IMR-90 (cell line): Measurements from ENCODE around the gene C3. TPM values are rescaled to one million over a fixed set of nuclear protein-coding genes. Genes with fewer than 3 reads are reported as not detected.

Experiments used
- ATAC-seq: fragments of 200-7000 bp; cut with Tn5 transposase; 2 replicates; pipeline ENCODE4 v1.9.1; 2020; ENCODE audit warnings: low read depth, mild to moderate bottlenecking, moderate library complexity
- BruUV-seq: library from RNA; stranded (reverse); fragments of 400-500 nt; replicated peaks from 2 replicates; lab custom pipeline; 2021; lab: Mats Ljungman, UMichigan
- CTCF ChIA-PET: fragments of 300-600 bp; formaldehyde crosslinking; extraction: SDS; loops from one replicate; lab custom pipeline; 2021; ENCODE audit warnings: antibody characterized with exemption; lab: Yijun Ruan, JAX
- POLR2A ChIA-PET: fragments of 300-600 bp; sonication (Branson Sonifier 250); formaldehyde crosslinking; loops from one replicate; lab custom pipeline; 2022; ENCODE audit warnings: antibody characterized with exemption; ENCODE audit not compliant: unreplicated experiment; lab: Charles Lee
- DNase-seq: peaks from one replicate; pipeline ENCODE4 v3.0.0; 2013
- H2AFZ ChIP-seq: replicated peaks from 2 replicates; pipeline ENCODE3; 2013; ENCODE audit warnings: low read length, mild to moderate bottlenecking; ENCODE audit not compliant: poor library complexity
- H2AK5ac ChIP-seq: 2 replicates; pipeline ENCODE4 v1.6.1; 2013; ENCODE audit warnings: low read depth, low read length, inconsistent platforms
- H2AK9ac ChIP-seq: replicated peaks from 2 replicates; pipeline ENCODE3; 2013; ENCODE audit warnings: mild to moderate bottlenecking, low read depth, low read length, moderate library complexity; ENCODE audit not compliant: poor library complexity
- H2BK120ac ChIP-seq: 2 replicates; pipeline ENCODE4 v1.6.1; 2013; ENCODE audit warnings: low read depth, low read length, inconsistent platforms
- H2BK15ac ChIP-seq: 3 replicates; pipeline ENCODE4 v1.6.1; 2013; ENCODE audit warnings: low read depth, low read length, inconsistent platforms
- H2BK20ac ChIP-seq: 2 replicates; pipeline ENCODE4 v1.6.1; 2013; ENCODE audit warnings: low read depth, mild to moderate bottlenecking, inconsistent platforms, low read length, moderate library complexity
- H2BK5ac ChIP-seq: 2 replicates; pipeline ENCODE4 v1.6.1; 2013; ENCODE audit warnings: mild to moderate bottlenecking, low read depth, low read length, inconsistent platforms; ENCODE audit not compliant: poor library complexity, severe bottlenecking
- H3K14ac ChIP-seq: replicated peaks from 2 replicates; pipeline ENCODE4 v1.6.1; 2013; ENCODE audit warnings: low read depth, low read length, inconsistent platforms
- H3K18ac ChIP-seq: 2 replicates; pipeline ENCODE4 v1.6.1; 2013; ENCODE audit warnings: low read depth, low read length, control low read depth
- H3K23ac ChIP-seq: 2 replicates; pipeline ENCODE4 v1.6.1; 2013; ENCODE audit warnings: low read depth, low read length, inconsistent platforms
- H3K27ac ChIP-seq: 2 replicates; pipeline ENCODE4 v1.5.1; 2013; ENCODE audit warnings: mild to moderate bottlenecking, control low read depth, low read length; ENCODE audit not compliant: insufficient read depth
- H3K27me3 ChIP-seq: 2 replicates; pipeline ENCODE4 v1.6.1; 2013; ENCODE audit warnings: low read length; ENCODE audit not compliant: control insufficient read depth, insufficient read depth
- H3K36me3 ChIP-seq: 2 replicates; pipeline ENCODE4 v1.6.1; 2013; ENCODE audit warnings: low read length, mixed read lengths; ENCODE audit not compliant: control insufficient read depth, insufficient read depth
- H3K4ac ChIP-seq: 2 replicates; pipeline ENCODE4 v1.6.1; 2013; ENCODE audit warnings: low read depth, low read length, inconsistent platforms
- H3K4me1 ChIP-seq: 2 replicates; pipeline ENCODE4 v1.6.1; 2013; ENCODE audit warnings: low read length, mixed read lengths; ENCODE audit not compliant: control insufficient read depth, insufficient read depth
- H3K4me2 ChIP-seq: 2 replicates; pipeline ENCODE4 v1.6.1; 2013; ENCODE audit warnings: low read depth, mild to moderate bottlenecking, control low read depth, low read length, moderate library complexity
- H3K4me3 ChIP-seq: 2 replicates; pipeline ENCODE4 v1.5.1; 2013; ENCODE audit warnings: low read depth, mild to moderate bottlenecking, control low read depth, low read length, moderate library complexity; ENCODE audit not compliant: insufficient read depth
- H3K56ac ChIP-seq: 2 replicates; pipeline ENCODE4 v1.6.1; 2013; ENCODE audit warnings: low read length, inconsistent platforms; ENCODE audit not compliant: insufficient read depth; ENCODE audit errors: extremely low read depth
- H3K79me1 ChIP-seq, 2 experiments: 2 replicates each; pipeline ENCODE4 v1.6.1; 2013; ENCODE audit warnings: low read length in 2 of 2, inconsistent platforms in 1 of 2, low read depth in 1 of 2
- H3K9ac ChIP-seq: 2 replicates; pipeline ENCODE4 v1.6.1; 2013; ENCODE audit warnings: low read depth, low read length, control low read depth
- H3K9me1 ChIP-seq: 2 replicates; pipeline ENCODE4 v1.6.1; 2013; ENCODE audit warnings: low read length, inconsistent platforms; ENCODE audit not compliant: insufficient read depth
- H3K9me3 ChIP-seq: 2 replicates; pipeline ENCODE4 v1.6.1; 2013; ENCODE audit warnings: low read length; ENCODE audit not compliant: control insufficient read depth, insufficient read depth
- H4K20me1 ChIP-seq: 2 replicates; pipeline ENCODE4 v1.6.1; 2013; ENCODE audit warnings: low read length, inconsistent platforms; ENCODE audit not compliant: insufficient read depth
- H4K5ac ChIP-seq: 2 replicates; pipeline ENCODE4 v1.6.1; 2013; ENCODE audit warnings: mild to moderate bottlenecking, low read depth, low read length, control low read depth
- H4K8ac ChIP-seq, 2 experiments: 2 replicates each; pipeline ENCODE4 v1.6.1; 2013; ENCODE audit warnings: low read depth in 2 of 2, low read length in 2 of 2, control low read depth in 1 of 2, inconsistent platforms in 1 of 2
- H4K91ac ChIP-seq: 2 replicates; pipeline ENCODE4 v1.6.1; 2013; ENCODE audit warnings: low read depth, low read length, inconsistent platforms; ENCODE audit not compliant: insufficient read depth
- BHLHE40 ChIP-seq: fragments of 150-350 bp; IDR thresholded peaks from 2 replicates; pipeline ENCODE4 v1.6.1; 2016; ENCODE audit warnings: mild to moderate bottlenecking, low read depth, low read length
- CEBPB ChIP-seq: IDR thresholded peaks from 2 replicates; pipeline ENCODE4 v1.6.1; 2012; ENCODE audit warnings: low read depth, low read length, improper control_type of control experiment
- CHD1 ChIP-seq: IDR thresholded peaks from 2 replicates; pipeline ENCODE4 v1.6.1; 2012; ENCODE audit warnings: low read depth, low read length, improper control_type of control experiment
- FOS ChIP-seq: fragments of 150-350 bp; IDR thresholded peaks from 2 replicates; pipeline ENCODE4 v1.6.1; 2016; ENCODE audit warnings: low read depth, low read length
- MAFK ChIP-seq: IDR thresholded peaks from 2 replicates; pipeline ENCODE4 v1.6.1; 2012; ENCODE audit warnings: low read depth, low read length, improper control_type of control experiment
- MAZ ChIP-seq: IDR thresholded peaks from 2 replicates; pipeline ENCODE4 v1.6.1; 2012; ENCODE audit warnings: low read depth, mild to moderate bottlenecking, low read length, improper control_type of control experiment, moderate library complexity, borderline replicate concordance
- MXI1 ChIP-seq: IDR thresholded peaks from 2 replicates; pipeline ENCODE4 v1.6.1; 2012; ENCODE audit warnings: low read depth, mild to moderate bottlenecking, low read length, moderate library complexity, borderline replicate concordance
- NFE2L2 ChIP-seq: fragments of 150-350 bp; IDR thresholded peaks from 2 replicates; pipeline ENCODE4 v1.6.1; 2016; ENCODE audit warnings: low read depth, mild to moderate bottlenecking, low read length
- POLR2A ChIP-seq: IDR thresholded peaks from 2 replicates; pipeline ENCODE4 v1.6.1; 2012; ENCODE audit warnings: mild to moderate bottlenecking, low read depth, low read length
- RAD21 ChIP-seq: IDR thresholded peaks from 2 replicates; pipeline ENCODE4 v1.6.1; 2012; ENCODE audit warnings: low read length, improper control_type of control experiment
- RCOR1 ChIP-seq: IDR thresholded peaks from 2 replicates; pipeline ENCODE4 v1.6.1; 2012; ENCODE audit warnings: mild to moderate bottlenecking, low read length, improper control_type of control experiment; ENCODE audit not compliant: insufficient replicate concordance
- RFX5 ChIP-seq: IDR thresholded peaks from 2 replicates; pipeline ENCODE4 v1.8.0; 2012; ENCODE audit warnings: low read depth, mild to moderate bottlenecking, low read length, moderate library complexity
- SMC3 ChIP-seq: fragments of 150-350 bp; IDR thresholded peaks from 2 replicates; pipeline ENCODE4 v1.6.1; 2016; ENCODE audit warnings: low read depth, mild to moderate bottlenecking, antibody characterized with exemption, low read length, moderate library complexity
- USF2 ChIP-seq: fragments of 150-350 bp; IDR thresholded peaks from 2 replicates; pipeline ENCODE4 v1.6.1; 2017; ENCODE audit warnings: mild to moderate bottlenecking, antibody characterized with exemption, low read length, low read depth
- WGBS, 2 experiments: methylation state at CpG; one replicate each; pipeline versions ENCODE4 v1.1.5 to v1.1.7; 2013; ENCODE audit warnings: missing lambda C conversion rate in 2 of 2; ENCODE audit not compliant: insufficient read length in 1 of 2; ENCODE audit errors: extremely low coverage in 2 of 2; 5-methylcytosine and 5-hydroxymethylcytosine counted together
- dilution Hi-C: fragments of 300-500 bp; cut with HindIII; formaldehyde crosslinking; loops from one replicate; pipeline ENCODE4 v1.14.3; 2018; ENCODE audit warnings: low sequenced_read_pairs; ENCODE audit not compliant: unreplicated experiment
- in situ Hi-C: fragments of 300-500 bp; cut with MboI; formaldehyde crosslinking; loops from 3 replicates; pipeline ENCODE4 v1.14.3; 2019; ENCODE audit warnings: low sequenced_read_pairs, inconsistent platforms, mixed read lengths
- intact Hi-C: fragments of 100-400 bp; cut with micrococcal nuclease; formaldehyde crosslinking; loops from 2 replicates; pipeline ENCODE4 v1.10.0; 2022
- polyA plus RNA-seq, 3 experiments: library from polyadenylated mRNA; depleted of rRNA; stranded (reverse); fragments of >200 nt; gene quantifications; 2 replicates each; pipeline ENCODE4 v1.2.3, GENCODE V29; 2012; ENCODE audit warnings: low replicate concordance in 1 of 3
- total RNA-seq: library from RNA; depleted of rRNA; stranded (reverse); fragments of >200 nt; gene quantifications from 2 replicates; pipeline ENCODE4 v1.2.3, GENCODE V29; 2012
- TF ChIP-seq, protein P1 (sequence below): conservative IDR thresholded peaks from 2 replicates; pipeline ENCODE4 v1.5.1; 2012; ENCODE audit warnings: mild to moderate bottlenecking, low read depth, low read length, improper control_type of control experiment

Gene C3
- total and polyA plus RNA-seq, 2 of the 4 experiments (the other 2 are of a cell fraction): 0.36 TPM; not detected in 1

- no peak overlapping the region for H3K4me3 ChIP-seq
- H3K23ac ChIP-seq: no peak overlapping the region
- no peaks in the 10 kb centered on the region for H3K9me3 ChIP-seq
- peaks cover 18% of the 10 kb centered on the region for H3K4me1 ChIP-seq
- no TSS peak for BruUV-seq
- no peak overlapping the region for H3K18ac ChIP-seq
- H2BK20ac ChIP-seq: peak overlapping the region; percentile 2; the same call in 1 of the 2 replicates
- peak overlapping the region; percentile 53 for H2AK5ac ChIP-seq
- H3K36me3 ChIP-seq: peaks cover 4% of the 10 kb centered on the region
- H4K5ac ChIP-seq: peak overlapping the region; percentile 91
- ChIA-PET POLR2A (no interaction called here), CTCF (interaction anchor here (0.5 to 3.6 kb wide), 4 partner anchors 10 to 356 kb away, joined by 3 to 25 read pairs (median 3); no protein-coding TSS in a partner anchor)
- H2AFZ ChIP-seq: peak overlapping the region; percentile 97
- in situ Hi-C loops: loop anchor here (10.0 kb wide), 2 partner anchors 127 to 223 kb away; no protein-coding TSS in a partner anchor
- H2AK9ac ChIP-seq: peak overlapping the region; percentile 85
- no peaks in the 10 kb centered on the region for H3K27me3 ChIP-seq
- peaks cover 7% of the 10 kb centered on the region; the same call in 1 of the 2 replicates for H3K9me1 ChIP-seq
- peak overlapping the region; percentile 89; the same call in 1 of the 2 replicates for H3K4me2 ChIP-seq
- ATAC-seq (peak; percentile 4), DNase-seq (peak; percentile 80)
- H3K9ac ChIP-seq: no peak overlapping the region
- H2BK120ac ChIP-seq: peak overlapping the region; percentile 76
- H4K20me1 ChIP-seq: no peaks in the 10 kb centered on the region
- peak overlapping the region; percentile 15 for H4K91ac ChIP-seq
- WGBS, 2 experiments: 18% methylated on average over 5 of the region's 13 CpGs; no CpG with 5 or more reads in 1 of the 2 experiments
- peak overlapping the region; percentile 19; the same call in 1 of the 2 replicates for H3K56ac ChIP-seq
- peak overlapping the region; percentile 31 for H3K27ac ChIP-seq
- peak overlapping the region; percentile 76 for H3K4ac ChIP-seq
- peak overlapping the region; percentile 67 to 92 for H4K8ac ChIP-seq
- H2BK5ac ChIP-seq: peak overlapping the region; percentile 74
- peak overlapping the region; percentile 14; the same call in 1 of the 2 replicates for H3K14ac ChIP-seq
- intact Hi-C loops: loop anchor here (1.0 to 10.0 kb wide), 9 partner anchors 31 to 611 kb away; partner anchors contain the start of genes ALKBH7, KHSRP, TNFSF9 and ZNF557
- 0 out of 3 replicates have a peak overlapping the region, but pooled peaks have one; percentile 3 for H2BK15ac ChIP-seq
- H3K79me1 ChIP-seq: peaks cover 3 to 60% of the 10 kb centered on the region in 2 experiments
- dilution Hi-C loops: no loop called here
- TF ChIP-seq RFX5 (no peak), FOS (no peak), RAD21 (peak; percentile 71), SMC3 (peak; percentile 76), CHD1 (no peak), POLR2A (no peak), MXI1 (no peak), BHLHE40 (no peak), USF2 (no peak), CEBPB (peak; percentile 84), RCOR1 (no peak), MAFK (no peak), MAZ (peak; percentile 41; the same call in 1 of the 2 replicates), NFE2L2 (no peak)
- TF ChIP-seq, protein P1, sequence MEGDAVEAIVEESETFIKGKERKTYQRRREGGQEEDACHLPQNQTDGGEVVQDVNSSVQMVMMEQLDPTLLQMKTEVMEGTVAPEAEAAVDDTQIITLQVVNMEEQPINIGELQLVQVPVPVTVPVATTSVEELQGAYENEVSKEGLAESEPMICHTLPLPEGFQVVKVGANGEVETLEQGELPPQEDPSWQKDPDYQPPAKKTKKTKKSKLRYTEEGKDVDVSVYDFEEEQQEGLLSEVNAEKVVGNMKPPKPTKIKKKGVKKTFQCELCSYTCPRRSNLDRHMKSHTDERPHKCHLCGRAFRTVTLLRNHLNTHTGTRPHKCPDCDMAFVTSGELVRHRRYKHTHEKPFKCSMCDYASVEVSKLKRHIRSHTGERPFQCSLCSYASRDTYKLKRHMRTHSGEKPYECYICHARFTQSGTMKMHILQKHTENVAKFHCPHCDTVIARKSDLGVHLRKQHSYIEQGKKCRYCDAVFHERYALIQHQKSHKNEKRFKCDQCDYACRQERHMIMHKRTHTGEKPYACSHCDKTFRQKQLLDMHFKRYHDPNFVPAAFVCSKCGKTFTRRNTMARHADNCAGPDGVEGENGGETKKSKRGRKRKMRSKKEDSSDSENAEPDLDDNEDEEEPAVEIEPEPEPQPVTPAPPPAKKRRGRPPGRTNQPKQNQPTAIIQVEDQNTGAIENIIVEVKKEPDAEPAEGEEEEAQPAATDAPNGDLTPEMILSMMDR: peak; percentile 69
These were observed 17.7 kb upstream of the C3 start for GRCh38 chr19:6737873-6738786.
